GM19455 (cell line): Measurements from ENCODE around the gene TBXAS1.

Experiments used
- ATAC-seq: cut with Tn5 transposase; IDR thresholded peaks from one replicate; pipeline ENCODE4 v1.9.1; 2021; ENCODE audit not compliant: unreplicated experiment

The TBXAS1 gene

DNA sequence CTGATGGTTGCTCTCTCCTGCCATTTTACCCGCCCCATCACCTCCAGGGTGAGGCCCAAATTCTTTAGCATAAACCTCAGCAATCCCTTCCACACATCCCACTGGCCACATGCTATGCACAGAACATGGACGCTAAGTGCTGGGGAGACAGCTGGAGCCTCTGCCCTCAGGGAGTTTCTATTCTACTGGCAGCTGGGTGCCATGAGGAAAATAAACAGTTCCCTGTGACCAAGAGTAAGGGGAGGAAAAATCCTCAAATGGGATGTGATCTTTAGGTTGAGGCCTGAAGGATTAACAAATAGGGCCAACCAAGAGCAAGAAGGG is 232.5 kb downstream of the TBXAS1 start:
- no peak for ATAC-seq

DNA sequence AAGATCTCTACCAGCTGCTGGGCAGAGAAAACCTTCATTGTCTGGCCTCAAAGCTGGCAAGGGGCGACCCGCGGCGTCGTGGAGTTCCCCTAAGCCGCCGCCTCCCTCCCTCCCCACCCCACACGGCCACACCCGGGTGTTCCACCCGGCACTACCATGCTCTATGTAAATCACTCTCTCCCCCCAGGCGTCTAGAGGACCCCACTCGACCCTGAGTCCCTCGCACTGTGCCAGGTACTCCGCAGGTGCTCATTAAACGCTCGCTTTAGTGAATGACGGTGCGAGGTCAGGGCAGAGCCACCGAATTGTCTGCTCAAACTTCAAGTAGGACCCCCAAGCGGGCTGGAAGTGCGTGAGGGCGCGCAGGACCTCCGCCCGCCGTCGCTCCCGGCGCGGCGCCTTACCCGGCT is 233.1 kb downstream of the TBXAS1 start:
- peak; percentile 26 for ATAC-seq

DNA sequence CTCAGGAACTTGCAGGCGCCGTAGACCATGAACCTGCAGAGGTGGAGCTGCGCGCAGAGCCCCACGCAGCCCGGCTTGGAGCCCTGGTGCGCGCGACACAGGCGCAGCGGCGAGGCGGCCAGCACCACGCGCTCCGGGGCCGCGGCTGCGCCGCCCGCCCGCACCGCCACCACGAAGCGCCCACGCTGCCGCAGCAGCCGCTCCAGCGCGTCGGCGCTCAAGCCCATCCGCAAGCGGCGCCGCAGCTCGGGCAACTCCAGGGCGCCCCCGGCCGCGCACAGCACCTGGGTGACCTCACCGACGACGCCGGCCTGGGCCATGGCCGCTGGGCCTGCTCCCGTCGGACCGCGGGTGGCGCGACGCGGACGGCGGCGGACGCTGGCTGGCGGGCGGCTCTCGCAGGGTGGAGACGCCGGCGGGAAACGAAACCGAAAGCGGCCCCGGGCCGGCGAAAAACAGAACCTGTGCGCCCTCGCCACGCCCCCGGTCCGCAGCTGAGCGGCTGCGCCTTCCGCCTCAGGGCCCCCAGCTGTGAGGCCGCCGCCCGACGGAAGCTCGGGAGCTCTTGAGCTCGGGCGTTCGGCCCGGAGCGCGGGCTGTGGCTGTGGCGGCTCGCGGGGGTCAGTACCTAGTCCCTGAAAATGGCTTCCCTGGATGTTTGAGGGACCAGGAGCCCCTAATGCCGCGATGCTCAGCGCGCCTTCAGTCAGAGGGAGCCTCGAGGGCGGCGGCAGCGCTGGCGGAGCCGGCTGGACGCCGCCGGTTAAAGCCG is 233.7 kb downstream of the TBXAS1 start, which contains the start of gene PARP12:
Gene PARP12, minus strand, starts transcription at position 424 of the 772 bp plus-strand sequence. Its CDS starts 104 bp downstream, at position 320.
- ATAC-seq, result peak; percentile 90

DNA sequence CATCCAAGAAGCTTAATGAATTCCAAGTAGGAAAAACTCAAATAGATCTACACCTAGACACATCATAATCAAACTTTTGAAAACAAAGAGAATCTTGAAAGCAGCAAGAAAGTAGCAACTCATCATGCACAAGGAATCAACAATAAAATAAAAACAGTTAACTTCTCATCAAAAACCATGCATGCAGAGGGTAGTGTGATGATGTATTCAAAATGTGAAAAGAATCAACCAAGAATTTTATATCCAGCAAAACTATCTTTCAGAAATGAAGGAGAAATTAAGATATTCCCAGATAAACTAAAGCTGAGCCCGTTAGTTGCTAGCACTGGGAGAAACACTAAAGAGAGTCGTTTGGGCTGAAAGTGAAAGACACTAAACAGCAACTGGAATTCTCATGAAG is 238.0 kb downstream of the TBXAS1 start:
- no peak for ATAC-seq

DNA sequence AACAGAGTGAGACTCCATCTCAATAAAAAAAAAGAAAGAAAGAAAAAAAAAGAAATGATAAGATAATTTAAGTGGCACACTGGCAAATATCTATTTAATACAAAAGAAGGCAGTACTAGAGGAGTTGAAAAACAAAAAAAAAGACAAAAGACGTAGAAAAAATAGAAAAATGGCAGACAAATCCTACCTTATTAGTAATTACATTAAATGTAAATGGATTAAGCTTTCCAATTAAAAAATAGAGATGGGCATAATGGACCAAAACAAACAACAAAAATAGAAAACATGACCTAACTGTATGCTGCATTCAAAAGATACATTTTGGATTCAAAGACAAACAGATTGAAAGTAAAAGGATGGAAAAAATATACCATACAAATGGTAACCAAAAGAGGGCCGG is 239.0 kb downstream of the TBXAS1 start:
- no peak for ATAC-seq

DNA sequence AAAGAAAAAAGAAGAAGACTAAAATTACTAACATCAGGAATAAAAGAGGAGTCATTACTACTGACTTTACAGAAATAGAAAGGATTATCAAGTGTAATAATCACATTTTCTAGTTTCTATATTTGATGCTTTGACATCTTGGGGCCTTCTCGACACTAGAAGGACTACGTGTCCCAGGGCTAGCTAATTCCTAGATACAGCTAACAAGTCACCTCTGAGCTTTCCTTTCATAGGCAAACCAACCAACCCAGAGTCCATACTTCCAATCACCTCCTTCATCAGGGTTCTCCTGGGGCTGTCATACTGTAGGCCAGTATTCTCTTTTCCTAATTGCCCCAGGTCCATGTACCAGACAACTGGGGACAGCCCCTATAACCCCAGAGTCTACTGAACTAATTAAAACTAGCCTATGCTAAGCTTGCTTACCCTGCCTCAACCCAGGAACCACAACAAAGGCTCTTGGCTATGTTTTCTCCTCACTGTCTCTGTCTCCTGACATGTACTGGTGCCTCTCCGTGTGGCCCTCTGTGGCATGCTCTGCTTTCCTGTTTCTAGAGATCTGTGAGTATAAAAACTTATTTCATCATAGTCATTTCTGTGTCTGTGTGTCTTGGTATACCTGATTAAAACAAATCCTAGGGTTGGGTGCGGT is 240.4 kb downstream of the TBXAS1 start:
- no peak for ATAC-seq
